GM23338 (cell line): ENCODE results near the gene GMPS. TPM values are rescaled to one million over a fixed set of nuclear protein-coding genes. Genes with fewer than 3 reads are reported as not detected.

Source experiments
- ATAC-seq: fragments of 200-7000 bp; cut with Tn5 transposase; 3 replicates; pipeline ENCODE4 v1.9.1; 2020
- DNase-seq: peaks from one replicate; pipeline ENCODE4 v3.0.0-alpha.2; 2015; ENCODE audit warnings: low spot score
- H2AFZ ChIP-seq: fragments of 200-600 bp; sonication (generic); 2 replicates; pipeline ENCODE4 v1.8.0; 2016; ENCODE audit warnings: antibody characterized with exemption, mild to moderate bottlenecking, moderate library complexity
- H3F3A ChIP-seq: fragments of 200-600 bp; sonication (generic); replicated peaks from 2 replicates; pipeline ENCODE4 v1.8.0; 2017; ENCODE audit warnings: antibody characterized with exemption, mixed run types, low read depth
- H3K27ac ChIP-seq: fragments of 200-600 bp; sonication (generic); 2 replicates; pipeline ENCODE4 v1.6.1; 2016; ENCODE audit warnings: low read depth
- H3K27me3 ChIP-seq: fragments of 200-600 bp; sonication (generic); 2 replicates; pipeline ENCODE4 v1.8.0; 2016; ENCODE audit warnings: mild to moderate bottlenecking, mixed run types, moderate library complexity; ENCODE audit not compliant: insufficient read depth
- H3K36me3 ChIP-seq: fragments of 200-600 bp; sonication (generic); 2 replicates; pipeline ENCODE4 v1.8.0; 2016; ENCODE audit warnings: mild to moderate bottlenecking; ENCODE audit not compliant: insufficient read depth
- H3K4me1 ChIP-seq: fragments of 200-600 bp; sonication (generic); 2 replicates; pipeline ENCODE4 v1.8.0; 2016; ENCODE audit warnings: mild to moderate bottlenecking, moderate library complexity; ENCODE audit not compliant: insufficient read depth
- H3K4me2 ChIP-seq: fragments of 200-600 bp; sonication (generic); 2 replicates; pipeline ENCODE4 v1.7.1; 2017; ENCODE audit warnings: mixed run types
- H3K4me3 ChIP-seq: fragments of 200-600 bp; sonication (generic); 2 replicates; pipeline ENCODE4 v1.6.1; 2016; ENCODE audit warnings: mixed run types
- H3K79me2 ChIP-seq: fragments of 200-600 bp; sonication (generic); replicated peaks from 2 replicates; pipeline ENCODE4 v1.8.0; 2017; ENCODE audit warnings: mild to moderate bottlenecking; ENCODE audit not compliant: insufficient read depth
- H3K9me2 ChIP-seq: fragments of 200-600 bp; sonication (generic); 2 replicates; pipeline ENCODE4 v1.8.0; 2017; ENCODE audit not compliant: insufficient read depth
- H4K20me1 ChIP-seq: fragments of 200-600 bp; sonication (generic); replicated peaks from 2 replicates; pipeline ENCODE4 v1.8.0; 2017; ENCODE audit warnings: mild to moderate bottlenecking; ENCODE audit not compliant: insufficient read depth
- H3K27ac Mint-ChIP-seq: 2 replicates; pipeline ENCODE4 v1.8.0; 2020; ENCODE audit warnings: inconsistent platforms, mild to moderate bottlenecking, moderate library complexity, mixed read lengths
- H3K27me3 Mint-ChIP-seq: 3 replicates; pipeline ENCODE4 v1.8.0; 2022; ENCODE audit warnings: low read depth, mild to moderate bottlenecking, moderate library complexity, mixed read lengths, inconsistent platforms; ENCODE audit not compliant: insufficient read depth, poor library complexity
- H3K36me3 Mint-ChIP-seq: 3 replicates; pipeline ENCODE4 v1.8.0; 2021; ENCODE audit warnings: low read depth, mild to moderate bottlenecking, inconsistent platforms, moderate library complexity, mixed read lengths
- H3K4me1 Mint-ChIP-seq: 3 replicates; pipeline ENCODE4 v1.8.0; 2020; ENCODE audit warnings: mild to moderate bottlenecking, inconsistent platforms, mixed read lengths
- H3K4me3 Mint-ChIP-seq: 3 replicates; pipeline ENCODE4 v1.8.0; 2021; ENCODE audit warnings: moderate library complexity, mild to moderate bottlenecking, inconsistent platforms, mixed read lengths
- H3K9me3 Mint-ChIP-seq: 3 replicates; pipeline ENCODE4 v1.8.0; 2020; ENCODE audit warnings: moderate library complexity, mild to moderate bottlenecking, inconsistent platforms, mixed read lengths
- CREB1 ChIP-seq: fragments of 250-450 bp; sonication (Bioruptor Pico); IDR thresholded peaks from 2 replicates; pipeline ENCODE4 v1.5.0; 2020; ENCODE audit warnings: low read depth, mild to moderate bottlenecking, moderate library complexity
- EZH2 ChIP-seq: fragments of 200-600 bp; sonication (generic); IDR thresholded peaks from one replicate; pipeline ENCODE4 v1.8.0; 2017; ENCODE audit warnings: antibody characterized with exemption, mild to moderate bottlenecking, low read depth; ENCODE audit not compliant: unreplicated experiment
- EZH2phosphoT487 ChIP-seq: fragments of 200-600 bp; sonication (generic); IDR thresholded peaks from one replicate; pipeline ENCODE4 v1.8.1; 2018; ENCODE audit warnings: antibody characterized with exemption; ENCODE audit not compliant: unreplicated experiment
- JUNB ChIP-seq: IDR thresholded peaks from one replicate; pipeline ENCODE4 v1.6.1; 2016; ENCODE audit warnings: antibody characterized with exemption; ENCODE audit not compliant: unreplicated experiment
- NANOG ChIP-seq: IDR thresholded peaks from 2 replicates; pipeline ENCODE4 v1.6.1; 2016; ENCODE audit warnings: antibody characterized with exemption, borderline replicate concordance
- ZNF114 ChIP-seq: fragments of 250-450 bp; sonication (Bioruptor Pico); IDR thresholded peaks from 2 replicates; pipeline ENCODE4 v1.5.0; 2020; ENCODE audit warnings: mild to moderate bottlenecking, moderate library complexity
- ZNF331 ChIP-seq: fragments of 250-450 bp; sonication (Bioruptor Pico); IDR thresholded peaks from 2 replicates; pipeline ENCODE4 v1.5.0; 2020; ENCODE audit warnings: low read depth, mild to moderate bottlenecking, moderate library complexity
- polyA plus RNA-seq: library from polyadenylated mRNA; unstranded; fragments of >200 nt; fragmentation: Nextera tagmentation; extraction: Ambion mirVana; gene quantifications from 2 replicates; pipeline ENCODE4 v1.2.1, GENCODE V29; 2016
- total RNA-seq: library from RNA; depleted of rRNA; stranded (reverse); fragments of >200 nt; shearing (Covaris generic); gene quantifications from 2 replicates; pipeline ENCODE4 v1.2.3, GENCODE V29; 2014
- TF ChIP-seq, protein P1 (sequence below): IDR thresholded peaks from 2 replicates; pipeline ENCODE4 v1.6.1; 2016; ENCODE audit warnings: antibody characterized with exemption
- TF ChIP-seq, protein P2 (sequence below), 2 experiments: fragments of 200-600 bp in 1 of 2; sonication (generic) in 1 of 2; conservative IDR thresholded peaks; 2 replicates each; pipeline versions ENCODE4 v1.5.1 to v1.6.1; 2016 to 2017; ENCODE audit warnings: antibody characterized with exemption in 2 of 2, low read depth in 2 of 2, mild to moderate bottlenecking in 2 of 2, moderate library complexity in 1 of 2
- TF ChIP-seq, protein P3 (sequence below): fragments of 250-450 bp; sonication (Bioruptor Pico); IDR thresholded peaks from 2 replicates; pipeline ENCODE4 v1.5.0; 2020; ENCODE audit warnings: mild to moderate bottlenecking, moderate library complexity

The GMPS gene
- total and polyA plus RNA-seq, 2 experiments from 2014 or later: 72.0 to 145 TPM

DNA sequence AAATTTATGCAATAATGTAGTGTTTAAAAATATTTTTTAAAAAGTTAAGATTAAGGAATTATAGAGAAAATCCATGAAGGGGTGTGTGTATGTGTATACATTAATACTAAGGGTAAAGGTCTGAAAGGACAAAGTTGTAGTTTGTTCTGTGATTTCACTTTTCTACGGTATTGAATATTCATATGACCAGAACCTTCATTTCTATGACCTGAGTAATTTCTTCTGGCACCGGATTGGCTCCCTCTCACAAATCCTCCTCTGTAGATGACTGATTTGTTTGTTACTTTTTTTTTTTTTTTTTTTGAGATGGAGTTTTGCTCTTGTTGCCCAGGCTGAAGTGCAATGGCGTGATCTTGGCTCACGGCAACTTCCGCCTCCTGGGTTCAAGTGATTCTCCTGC lies 20.9 kb downstream of the GMPS start:
- no peaks in the 10 kb centered on the region for H3K4me1 ChIP-seq
- H3K79me2 ChIP-seq: peaks cover 89% of the 10 kb centered on the region
- TF ChIP-seq JUNB: no peak
- no peak for TF ChIP-seq ZNF114 (CRISPR knock-in tag)
- no peaks in the 10 kb centered on the region for H3F3A ChIP-seq
- DNase-seq (no peak), ATAC-seq (no peak)
- no peak overlapping the region for H3K4me2 ChIP-seq
- Mint-ChIP-seq H3K4me1 (peaks cover 13% of the 10 kb centered on the region; the same call in 2 of the 3 replicates), H3K9me3 (no peaks in the 10 kb centered on the region), H3K27me3 (no peaks in the 10 kb centered on the region), H3K4me3 (no peak overlapping the region), H3K36me3 (peaks cover 28% of the 10 kb centered on the region), H3K27ac (no peak overlapping the region)
- H3K36me3 ChIP-seq: peaks cover 15% of the 10 kb centered on the region
- no peak overlapping the region; the same call in 1 of the 2 replicates for H3K27ac ChIP-seq
- H2AFZ ChIP-seq: no peak overlapping the region
- H4K20me1 ChIP-seq: peaks cover 41% of the 10 kb centered on the region
- H3K4me3 ChIP-seq: no peak overlapping the region
- H3K9me2 ChIP-seq: no peaks in the 10 kb centered on the region
- H3K27me3 ChIP-seq: no peaks in the 10 kb centered on the region

DNA sequence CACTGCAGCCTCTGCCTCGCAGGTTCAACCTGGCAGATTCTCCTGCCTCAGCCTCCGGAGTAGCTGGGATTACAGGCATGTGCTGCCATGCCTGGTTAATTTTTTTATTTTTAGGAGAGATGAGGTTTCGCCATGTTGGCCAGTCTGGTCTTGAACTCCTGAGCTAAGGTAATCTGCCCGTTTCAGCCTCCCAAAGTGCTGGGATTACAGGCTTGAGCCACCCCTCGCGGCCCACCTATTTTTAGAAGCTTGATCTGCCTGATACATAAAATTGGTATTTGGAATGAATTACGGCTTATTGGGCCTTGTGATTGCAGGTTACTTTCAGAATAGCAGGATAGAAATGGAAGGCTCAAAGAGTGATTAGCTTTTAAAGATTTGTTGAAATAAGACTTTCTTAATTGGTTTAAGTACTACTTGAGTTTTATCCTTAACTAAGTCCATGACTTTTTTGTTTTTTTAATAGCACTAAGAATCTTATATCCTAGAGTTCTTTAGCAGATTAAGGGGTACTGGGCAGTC lies 25.0 kb downstream of the GMPS start:
- ATAC-seq (no peak), DNase-seq (no peak)
- H3K4me3 ChIP-seq: no peak overlapping the region
- Mint-ChIP-seq H3K27me3 (no peaks in the 10 kb centered on the region), H3K36me3 (peaks cover 57% of the 10 kb centered on the region), H3K4me1 (peaks cover 4% of the 10 kb centered on the region; the same call in 2 of the 3 replicates), H3K27ac (no peak overlapping the region; the same call in 1 of the 2 replicates), H3K9me3 (no peaks in the 10 kb centered on the region), H3K4me3 (no peak overlapping the region)
- no peaks in the 10 kb centered on the region for H3K27me3 ChIP-seq
- H3K9me2 ChIP-seq: no peaks in the 10 kb centered on the region
- H3K36me3 ChIP-seq: peaks cover 29% of the 10 kb centered on the region
- no peak overlapping the region; the same call in 1 of the 2 replicates for H3K27ac ChIP-seq
- H3K4me1 ChIP-seq: no peaks in the 10 kb centered on the region
- H3K79me2 ChIP-seq: peaks cover 52% of the 10 kb centered on the region
- H4K20me1 ChIP-seq: peaks cover 28% of the 10 kb centered on the region
- H3K4me2 ChIP-seq: no peak overlapping the region
- no peak overlapping the region for H2AFZ ChIP-seq
- no peaks in the 10 kb centered on the region for H3F3A ChIP-seq
- TF ChIP-seq, protein P1, sequence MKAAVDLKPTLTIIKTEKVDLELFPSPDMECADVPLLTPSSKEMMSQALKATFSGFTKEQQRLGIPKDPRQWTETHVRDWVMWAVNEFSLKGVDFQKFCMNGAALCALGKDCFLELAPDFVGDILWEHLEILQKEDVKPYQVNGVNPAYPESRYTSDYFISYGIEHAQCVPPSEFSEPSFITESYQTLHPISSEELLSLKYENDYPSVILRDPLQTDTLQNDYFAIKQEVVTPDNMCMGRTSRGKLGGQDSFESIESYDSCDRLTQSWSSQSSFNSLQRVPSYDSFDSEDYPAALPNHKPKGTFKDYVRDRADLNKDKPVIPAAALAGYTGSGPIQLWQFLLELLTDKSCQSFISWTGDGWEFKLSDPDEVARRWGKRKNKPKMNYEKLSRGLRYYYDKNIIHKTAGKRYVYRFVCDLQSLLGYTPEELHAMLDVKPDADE: no peak
- TF ChIP-seq NANOG (no peak), JUNB (no peak), ZNF114 (CRISPR knock-in tag) (no peak), ZNF331 (CRISPR knock-in tag) (no peak), EZH2 (no peak), EZH2phosphoT487 (no peak), CREB1 (CRISPR knock-in tag) (no peak)
- TF ChIP-seq, protein P2, sequence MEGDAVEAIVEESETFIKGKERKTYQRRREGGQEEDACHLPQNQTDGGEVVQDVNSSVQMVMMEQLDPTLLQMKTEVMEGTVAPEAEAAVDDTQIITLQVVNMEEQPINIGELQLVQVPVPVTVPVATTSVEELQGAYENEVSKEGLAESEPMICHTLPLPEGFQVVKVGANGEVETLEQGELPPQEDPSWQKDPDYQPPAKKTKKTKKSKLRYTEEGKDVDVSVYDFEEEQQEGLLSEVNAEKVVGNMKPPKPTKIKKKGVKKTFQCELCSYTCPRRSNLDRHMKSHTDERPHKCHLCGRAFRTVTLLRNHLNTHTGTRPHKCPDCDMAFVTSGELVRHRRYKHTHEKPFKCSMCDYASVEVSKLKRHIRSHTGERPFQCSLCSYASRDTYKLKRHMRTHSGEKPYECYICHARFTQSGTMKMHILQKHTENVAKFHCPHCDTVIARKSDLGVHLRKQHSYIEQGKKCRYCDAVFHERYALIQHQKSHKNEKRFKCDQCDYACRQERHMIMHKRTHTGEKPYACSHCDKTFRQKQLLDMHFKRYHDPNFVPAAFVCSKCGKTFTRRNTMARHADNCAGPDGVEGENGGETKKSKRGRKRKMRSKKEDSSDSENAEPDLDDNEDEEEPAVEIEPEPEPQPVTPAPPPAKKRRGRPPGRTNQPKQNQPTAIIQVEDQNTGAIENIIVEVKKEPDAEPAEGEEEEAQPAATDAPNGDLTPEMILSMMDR (conservative IDR thresholded peaks at IDR 0.05; ENCODE audit: low read depth in 2 of 2): no peak
- TF ChIP-seq, protein P3, sequence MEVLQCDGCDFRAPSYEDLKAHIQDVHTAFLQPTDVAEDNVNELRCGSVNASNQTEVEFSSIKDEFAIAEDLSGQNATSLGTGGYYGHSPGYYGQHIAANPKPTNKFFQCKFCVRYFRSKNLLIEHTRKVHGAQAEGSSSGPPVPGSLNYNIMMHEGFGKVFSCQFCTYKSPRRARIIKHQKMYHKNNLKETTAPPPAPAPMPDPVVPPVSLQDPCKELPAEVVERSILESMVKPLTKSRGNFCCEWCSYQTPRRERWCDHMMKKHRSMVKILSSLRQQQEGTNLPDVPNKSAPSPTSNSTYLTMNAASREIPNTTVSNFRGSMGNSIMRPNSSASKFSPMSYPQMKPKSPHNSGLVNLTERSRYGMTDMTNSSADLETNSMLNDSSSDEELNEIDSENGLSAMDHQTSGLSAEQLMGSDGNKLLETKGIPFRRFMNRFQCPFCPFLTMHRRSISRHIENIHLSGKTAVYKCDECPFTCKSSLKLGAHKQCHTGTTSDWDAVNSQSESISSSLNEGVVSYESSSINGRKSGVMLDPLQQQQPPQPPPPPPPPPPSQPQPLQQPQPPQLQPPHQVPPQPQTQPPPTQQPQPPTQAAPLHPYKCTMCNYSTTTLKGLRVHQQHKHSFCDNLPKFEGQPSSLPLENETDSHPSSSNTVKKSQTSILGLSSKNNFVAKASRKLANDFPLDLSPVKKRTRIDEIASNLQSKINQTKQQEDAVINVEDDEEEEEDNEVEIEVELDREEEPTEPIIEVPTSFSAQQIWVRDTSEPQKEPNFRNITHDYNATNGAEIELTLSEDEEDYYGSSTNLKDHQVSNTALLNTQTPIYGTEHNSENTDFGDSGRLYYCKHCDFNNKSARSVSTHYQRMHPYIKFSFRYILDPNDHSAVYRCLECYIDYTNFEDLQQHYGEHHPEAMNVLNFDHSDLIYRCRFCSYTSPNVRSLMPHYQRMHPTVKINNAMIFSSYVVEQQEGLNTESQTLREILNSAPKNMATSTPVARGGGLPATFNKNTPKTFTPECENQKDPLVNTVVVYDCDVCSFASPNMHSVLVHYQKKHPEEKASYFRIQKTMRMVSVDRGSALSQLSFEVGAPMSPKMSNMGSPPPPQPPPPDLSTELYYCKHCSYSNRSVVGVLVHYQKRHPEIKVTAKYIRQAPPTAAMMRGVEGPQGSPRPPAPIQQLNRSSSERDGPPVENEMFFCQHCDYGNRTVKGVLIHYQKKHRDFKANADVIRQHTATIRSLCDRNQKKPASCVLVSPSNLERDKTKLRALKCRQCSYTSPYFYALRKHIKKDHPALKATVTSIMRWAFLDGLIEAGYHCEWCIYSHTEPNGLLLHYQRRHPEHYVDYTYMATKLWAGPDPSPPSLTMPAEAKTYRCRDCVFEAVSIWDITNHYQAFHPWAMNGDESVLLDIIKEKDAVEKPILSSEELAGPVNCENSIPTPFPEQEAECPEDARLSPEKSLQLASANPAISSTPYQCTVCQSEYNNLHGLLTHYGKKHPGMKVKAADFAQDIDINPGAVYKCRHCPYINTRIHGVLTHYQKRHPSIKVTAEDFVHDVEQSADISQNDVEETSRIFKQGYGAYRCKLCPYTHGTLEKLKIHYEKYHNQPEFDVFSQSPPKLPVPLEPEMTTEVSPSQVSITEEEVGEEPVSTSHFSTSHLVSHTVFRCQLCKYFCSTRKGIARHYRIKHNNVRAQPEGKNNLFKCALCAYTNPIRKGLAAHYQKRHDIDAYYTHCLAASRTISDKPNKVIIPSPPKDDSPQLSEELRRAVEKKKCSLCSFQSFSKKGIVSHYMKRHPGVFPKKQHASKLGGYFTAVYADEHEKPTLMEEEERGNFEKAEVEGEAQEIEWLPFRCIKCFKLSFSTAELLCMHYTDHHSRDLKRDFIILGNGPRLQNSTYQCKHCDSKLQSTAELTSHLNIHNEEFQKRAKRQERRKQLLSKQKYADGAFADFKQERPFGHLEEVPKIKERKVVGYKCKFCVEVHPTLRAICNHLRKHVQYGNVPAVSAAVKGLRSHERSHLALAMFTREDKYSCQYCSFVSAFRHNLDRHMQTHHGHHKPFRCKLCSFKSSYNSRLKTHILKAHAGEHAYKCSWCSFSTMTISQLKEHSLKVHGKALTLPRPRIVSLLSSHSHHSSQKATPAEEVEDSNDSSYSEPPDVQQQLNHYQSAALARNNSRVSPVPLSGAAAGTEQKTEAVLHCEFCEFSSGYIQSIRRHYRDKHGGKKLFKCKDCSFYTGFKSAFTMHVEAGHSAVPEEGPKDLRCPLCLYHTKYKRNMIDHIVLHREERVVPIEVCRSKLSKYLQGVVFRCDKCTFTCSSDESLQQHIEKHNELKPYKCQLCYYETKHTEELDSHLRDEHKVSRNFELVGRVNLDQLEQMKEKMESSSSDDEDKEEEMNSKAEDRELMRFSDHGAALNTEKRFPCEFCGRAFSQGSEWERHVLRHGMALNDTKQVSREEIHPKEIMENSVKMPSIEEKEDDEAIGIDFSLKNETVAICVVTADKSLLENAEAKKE (CRISPR knock-in tag): no peak
